Posterior cingulate gyrus (tissue), 11 donors: ENCODE results near the gene MPZL3.

Source experiments
- DNase-seq, 10 donors: peaks; one replicate each; pipeline versions ENCODE4 v3.0.0 to v3.0.0-alpha.2; 2020 to 2021; ENCODE audit warnings: mixed read lengths in 3 of 10
- intact Hi-C: fragments of 100-400 bp; cut with DNase I; formaldehyde crosslinking; loops from one replicate; pipeline ENCODE4 v1.15.1; 2023

MPZL3 gene, protein sequence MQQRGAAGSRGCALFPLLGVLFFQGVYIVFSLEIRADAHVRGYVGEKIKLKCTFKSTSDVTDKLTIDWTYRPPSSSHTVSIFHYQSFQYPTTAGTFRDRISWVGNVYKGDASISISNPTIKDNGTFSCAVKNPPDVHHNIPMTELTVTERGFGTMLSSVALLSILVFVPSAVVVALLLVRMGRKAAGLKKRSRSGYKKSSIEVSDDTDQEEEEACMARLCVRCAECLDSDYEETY

DNA sequence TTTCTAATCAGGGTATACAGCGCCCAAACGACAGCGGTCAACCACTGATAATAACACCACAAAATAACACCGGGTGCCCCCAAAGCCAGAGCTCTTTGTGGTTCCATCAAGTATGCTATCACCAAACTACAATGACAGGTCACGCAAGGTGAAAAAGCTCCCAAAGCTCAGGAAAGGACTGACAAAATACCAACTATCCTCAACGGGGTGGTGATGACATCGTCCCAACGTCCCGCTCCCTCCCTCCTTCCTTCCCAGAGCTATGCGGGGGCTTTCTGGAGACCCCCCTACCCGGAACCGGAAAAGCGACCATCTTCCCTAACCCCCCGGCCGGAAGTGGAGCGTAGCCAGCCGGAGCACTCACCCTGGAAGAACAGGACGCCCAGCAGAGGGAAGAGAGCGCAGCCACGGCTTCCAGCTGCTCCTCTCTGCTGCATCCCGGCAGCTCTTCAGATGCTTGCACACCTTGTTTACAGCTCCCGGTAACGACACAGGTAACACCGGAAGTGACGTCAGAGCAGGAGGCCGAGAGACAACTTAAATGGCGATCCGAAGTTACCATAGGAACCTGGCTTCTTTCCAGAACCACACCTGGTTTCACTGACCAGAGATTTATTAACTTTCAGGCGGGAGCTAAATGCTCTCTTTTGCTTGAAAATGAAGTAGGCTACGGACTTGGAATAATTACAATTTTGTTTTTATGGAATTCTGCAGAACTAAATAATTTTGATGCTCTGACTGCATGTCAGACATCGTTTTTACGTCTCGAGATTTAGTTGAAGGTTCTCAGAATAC, at the start of gene MPZL3:
Gene MPZL3 (minus strand): TSS at position 508 of the 795 bp plus-strand sequence. CDS start 71 bp downstream, at position 437.
- peak; percentile 23 to 91 (median 54) for DNase-seq
- intact Hi-C loops: no loop called here

DNA sequence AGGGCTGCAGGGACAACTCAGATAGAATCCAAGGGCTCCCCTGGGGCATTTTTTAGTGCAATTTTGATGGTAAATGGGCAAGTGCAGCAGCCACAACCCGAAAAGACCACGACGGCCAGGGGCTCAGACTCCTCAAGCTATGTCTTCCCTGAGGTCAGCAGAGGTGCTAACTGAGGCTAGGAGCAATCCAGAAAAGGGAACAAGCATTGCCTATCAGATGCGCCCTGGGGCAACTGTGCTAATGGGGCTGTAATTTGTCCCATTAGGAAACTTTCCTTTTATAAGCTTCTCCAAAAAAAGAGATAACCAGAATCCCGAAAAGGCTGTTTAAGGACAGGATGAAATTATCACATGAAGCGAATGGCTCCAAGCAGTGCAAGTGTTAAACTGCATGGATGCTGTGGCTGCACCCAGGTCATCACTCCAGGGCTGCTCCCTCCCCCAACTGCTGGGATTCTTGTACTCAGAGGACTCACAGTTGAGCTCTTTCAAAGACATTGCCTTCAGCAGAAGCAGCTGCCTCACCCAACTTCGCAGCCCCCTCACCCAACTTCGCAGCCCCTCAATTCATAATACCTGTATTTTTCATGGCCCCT, 49.5 kb upstream of the MPZL3 start:
- intact Hi-C loops: no loop called here

DNA sequence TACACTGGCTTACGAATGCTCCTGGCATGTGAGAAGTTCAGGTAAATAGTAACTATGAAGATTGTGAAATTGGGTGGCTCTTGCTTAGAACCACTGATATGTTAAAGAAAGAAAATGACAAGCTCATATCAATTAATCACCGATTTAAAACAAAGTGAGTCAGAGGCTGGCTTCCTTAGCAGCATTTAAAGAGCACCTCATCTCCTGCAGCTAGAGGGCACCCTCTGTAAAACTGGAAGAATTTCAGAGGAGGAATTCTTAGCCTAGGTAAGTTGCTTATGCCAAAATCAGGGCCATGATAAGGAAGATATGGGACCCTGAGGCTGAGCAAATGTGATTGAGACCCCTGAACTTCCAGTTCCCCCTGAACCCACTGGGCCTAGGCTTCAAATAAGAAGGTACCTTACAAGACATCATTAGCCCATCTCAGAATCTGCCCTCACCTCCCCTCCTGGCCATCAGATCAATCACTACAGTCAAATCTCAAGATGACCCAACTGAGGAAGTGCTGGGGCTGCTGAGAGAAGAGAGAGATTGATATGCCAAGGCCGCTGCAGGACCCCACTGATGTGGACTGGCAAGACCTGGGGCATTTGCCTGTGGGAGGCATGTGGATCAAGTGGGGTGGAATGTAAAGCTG, 43.8 kb upstream of the MPZL3 start:
- intact Hi-C loops: loop anchor here (10.0 kb wide), 1 partner anchor 49 kb away; the partner anchor contains the start of genes CD3D and CD3G

More for the DNA sequence above, 49.5 kb upstream of the MPZL3 start:
- DNase-seq: no peak

DNA sequence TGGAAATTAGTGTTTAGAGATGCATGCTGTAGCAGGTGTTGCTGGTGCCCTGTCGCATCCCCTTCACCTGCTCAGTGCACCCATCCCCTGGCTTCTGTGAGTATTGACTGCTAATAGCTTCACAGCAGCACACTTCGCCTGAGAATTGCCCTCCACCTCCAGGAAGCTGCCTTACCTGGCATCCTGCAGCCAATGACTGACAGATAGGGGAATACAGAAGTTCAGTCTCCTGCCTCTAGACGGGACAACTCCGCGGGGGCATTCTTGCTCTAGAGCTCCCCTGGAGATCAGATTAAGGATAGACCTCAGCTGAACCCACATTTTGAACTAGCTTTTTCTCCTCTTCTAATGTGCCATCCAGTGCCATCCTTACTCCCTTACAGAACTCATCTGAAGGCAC, 43.0 kb upstream of the MPZL3 start:
- intact Hi-C loops: loop anchor here (10.0 kb wide), 1 partner anchor 50 kb away; the partner anchor contains the start of genes CD3D and CD3G
- DNase-seq: no peak

More for the DNA sequence above, 43.8 kb upstream of the MPZL3 start:
- no peak for DNase-seq

DNA sequence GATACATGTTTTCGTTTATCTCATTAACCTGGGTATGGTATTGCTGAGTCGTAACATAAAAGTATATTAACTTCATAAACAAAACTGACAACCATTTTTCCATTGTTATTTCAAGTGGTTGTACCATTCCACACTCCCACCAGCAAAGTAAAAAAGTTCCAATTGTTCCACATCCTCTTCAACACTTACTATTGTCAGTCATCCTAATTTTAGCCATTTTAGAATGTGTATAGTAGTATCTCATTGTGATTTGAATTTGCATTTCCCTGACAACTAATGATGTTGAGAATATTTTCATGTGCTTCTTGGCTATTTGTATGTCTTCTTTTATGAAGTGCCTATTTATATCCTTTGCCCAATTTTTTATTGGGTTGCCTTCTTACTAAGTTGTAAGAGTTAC, 41.9 kb upstream of the MPZL3 start:
- intact Hi-C loops: loop anchor here (10.0 kb wide), 1 partner anchor 51 kb away; the partner anchor contains the start of genes CD3D and CD3G
- DNase-seq: no peak

DNA sequence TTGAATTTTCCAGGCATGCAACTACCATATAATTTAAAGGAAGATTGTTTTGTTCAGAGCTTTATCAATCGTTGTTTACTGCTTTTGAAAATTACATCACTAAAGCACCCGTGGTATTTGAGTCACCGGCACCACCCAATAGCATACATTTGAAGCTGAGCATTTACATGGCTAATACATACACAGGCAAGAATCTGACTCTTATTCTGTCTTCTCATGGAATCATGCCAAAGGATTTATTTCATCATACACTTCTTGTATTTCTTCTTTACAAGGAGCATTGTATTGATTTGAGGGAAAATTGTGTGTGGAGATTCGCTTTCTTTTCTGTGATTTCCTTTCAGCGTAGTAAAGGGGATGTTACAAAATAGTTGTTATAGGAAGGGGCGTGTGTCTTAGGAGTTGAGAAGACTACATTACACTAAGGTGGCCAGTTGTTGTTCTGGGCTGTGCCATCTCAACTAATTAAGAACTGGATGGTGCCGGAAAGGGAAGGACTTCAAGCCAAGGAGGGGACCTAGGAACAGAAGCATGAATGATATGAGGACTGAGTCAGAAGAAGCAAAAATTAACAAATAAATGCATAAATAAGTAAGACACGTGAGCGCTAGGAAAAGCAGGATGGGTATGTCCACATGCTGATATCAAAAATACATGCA, 39.4 kb upstream of the MPZL3 start:
- no peak for DNase-seq
- intact Hi-C loops: loop anchor here (1.0 to 10.0 kb wide), 2 partner anchors 53 to 93 kb away; partner anchors contain the start of genes CD3D and CD3G

DNA sequence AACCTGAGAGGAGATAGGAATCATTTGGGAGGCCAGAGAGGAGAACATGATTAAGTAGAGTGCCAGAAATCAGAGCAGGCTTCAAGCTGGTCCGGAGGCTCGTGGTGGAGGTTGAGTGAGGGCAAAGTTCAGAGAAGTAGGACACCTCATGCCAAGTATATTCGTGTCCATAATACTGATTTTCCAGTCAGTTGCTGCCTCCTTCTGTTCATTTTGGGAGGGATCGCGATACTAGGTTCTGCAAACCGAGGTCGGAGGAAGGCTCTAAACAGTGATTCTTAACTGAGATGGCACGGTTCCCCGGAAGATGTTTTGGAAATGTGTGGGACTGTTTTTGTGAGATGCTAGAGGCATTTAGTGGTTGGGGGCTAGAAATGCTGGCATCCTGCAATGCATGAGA, 38.8 kb upstream of the MPZL3 start:
- DNase-seq: peak in 1 of 10 donors; percentile 10
- intact Hi-C loops: loop anchor here (1.0 to 10.0 kb wide), 2 partner anchors 54 to 93 kb away; partner anchors contain the start of genes CD3D and CD3G

DNA sequence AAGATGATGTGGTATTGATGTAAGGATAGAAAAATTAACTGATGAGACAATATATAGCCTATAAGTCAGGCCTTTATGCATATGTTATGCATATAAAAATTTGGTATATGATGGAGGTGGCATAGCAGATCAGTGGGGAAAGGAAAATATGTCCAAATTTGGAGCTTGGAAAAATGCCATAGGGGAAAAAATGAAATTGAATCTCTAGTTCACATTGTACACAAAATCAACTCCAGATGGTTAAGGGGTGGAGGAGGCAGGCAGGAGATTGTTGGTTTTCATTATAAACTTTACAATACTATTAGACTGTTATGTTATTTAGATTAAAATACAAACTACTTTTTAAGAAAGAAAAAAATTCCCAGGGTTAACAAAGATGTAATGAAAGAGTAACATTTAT, 37.2 kb upstream of the MPZL3 start:
- no peak for DNase-seq
- intact Hi-C loops: no loop called here

DNA sequence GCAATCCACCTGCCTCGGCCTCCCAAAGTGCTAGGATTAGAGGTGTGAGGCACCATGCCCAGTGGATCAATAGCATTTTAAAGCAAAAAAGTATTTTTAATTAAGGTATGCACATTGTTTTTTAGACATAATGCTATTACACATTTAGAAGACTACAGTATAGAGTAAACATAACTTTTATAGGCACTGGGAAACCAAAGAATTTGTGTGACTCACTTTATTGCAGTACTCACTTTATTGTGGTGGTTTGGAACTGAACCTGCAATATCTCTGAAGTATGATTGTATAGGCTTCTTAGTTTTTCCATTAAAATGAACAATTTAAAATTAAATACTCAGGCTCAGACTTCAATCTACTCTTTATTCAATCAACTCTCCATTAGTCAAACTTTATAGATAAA, 34.8 kb upstream of the MPZL3 start:
- DNase-seq: no peak
- intact Hi-C loops: no loop called here

DNA sequence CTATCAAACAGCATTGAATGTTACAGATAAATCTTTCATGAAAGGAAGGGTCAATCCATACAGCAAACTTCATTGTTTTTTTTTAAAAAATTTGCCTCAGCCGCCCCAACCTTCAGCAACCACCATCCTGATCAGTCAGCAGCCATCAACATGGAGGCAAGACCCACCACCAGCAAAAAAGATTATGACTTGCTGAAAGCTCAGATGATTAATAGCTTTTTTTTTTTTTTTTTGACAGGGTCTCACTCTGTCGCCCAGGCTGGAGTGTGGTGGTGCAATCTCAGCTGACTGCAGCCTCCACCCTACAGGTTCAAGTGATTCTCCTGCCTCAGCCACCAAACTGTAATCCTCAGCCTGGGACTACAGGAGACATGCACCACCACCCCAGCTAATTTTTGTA, 34.4 kb upstream of the MPZL3 start:
- intact Hi-C loops: no loop called here
- no peak for DNase-seq

DNA sequence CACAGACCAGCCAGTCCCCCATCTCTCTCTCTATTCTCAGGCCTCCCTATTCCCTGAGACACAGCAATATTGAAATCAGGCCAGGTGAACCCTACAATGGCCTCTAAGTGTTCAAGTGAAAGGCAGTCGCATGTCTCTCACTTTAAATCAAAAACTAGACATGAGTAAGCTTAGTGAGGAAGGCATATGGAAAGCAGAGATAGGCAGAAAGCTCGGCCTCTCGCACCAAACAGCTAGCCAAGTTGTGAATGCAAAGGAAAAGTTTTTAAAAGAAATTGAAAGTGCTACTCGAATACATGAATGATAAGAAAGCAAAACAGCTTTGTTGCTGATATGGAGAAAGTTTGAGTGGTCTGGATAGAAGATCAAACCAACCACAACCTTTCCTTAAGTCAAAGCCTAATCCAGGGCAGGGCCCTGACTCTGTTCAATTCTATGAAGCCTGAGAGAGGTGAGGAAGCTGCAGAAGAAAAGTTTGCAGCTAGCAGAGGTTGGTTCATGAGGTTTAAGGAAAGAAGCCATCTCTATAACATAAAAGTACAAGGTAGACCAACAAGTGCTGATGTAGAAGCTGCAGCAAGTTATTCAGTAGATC, 31.7 kb upstream of the MPZL3 start:
- intact Hi-C loops: no loop called here
- no peak for DNase-seq

DNA sequence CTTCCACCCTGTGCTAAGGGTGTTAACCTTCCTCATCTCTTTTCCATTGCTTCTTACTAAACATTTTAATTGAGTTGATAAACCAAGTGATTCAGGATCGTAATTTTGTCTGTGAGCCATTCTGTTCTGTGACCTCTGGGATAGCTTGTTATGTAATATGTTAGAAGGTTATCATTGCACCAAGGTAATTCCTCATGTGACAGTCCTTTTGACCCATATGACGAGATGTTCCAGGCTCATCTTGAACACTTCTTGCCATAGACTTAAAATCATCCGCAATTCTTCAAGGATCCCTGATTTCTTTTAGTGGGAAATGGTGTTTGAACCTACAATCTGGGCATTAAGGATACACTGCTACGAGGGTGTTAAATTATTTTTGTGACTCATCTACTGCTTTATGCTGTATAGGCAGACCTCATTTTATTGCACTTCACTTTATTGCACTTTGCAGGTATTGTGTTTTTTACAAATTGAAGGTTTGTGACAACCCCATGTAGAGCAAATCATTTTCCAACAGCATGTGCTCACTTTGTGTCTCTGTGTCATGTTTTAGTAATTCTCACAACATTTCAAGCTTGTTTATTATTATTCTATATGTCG, 31.0 kb upstream of the MPZL3 start:
- intact Hi-C loops: no loop called here
- DNase-seq: no peak

DNA sequence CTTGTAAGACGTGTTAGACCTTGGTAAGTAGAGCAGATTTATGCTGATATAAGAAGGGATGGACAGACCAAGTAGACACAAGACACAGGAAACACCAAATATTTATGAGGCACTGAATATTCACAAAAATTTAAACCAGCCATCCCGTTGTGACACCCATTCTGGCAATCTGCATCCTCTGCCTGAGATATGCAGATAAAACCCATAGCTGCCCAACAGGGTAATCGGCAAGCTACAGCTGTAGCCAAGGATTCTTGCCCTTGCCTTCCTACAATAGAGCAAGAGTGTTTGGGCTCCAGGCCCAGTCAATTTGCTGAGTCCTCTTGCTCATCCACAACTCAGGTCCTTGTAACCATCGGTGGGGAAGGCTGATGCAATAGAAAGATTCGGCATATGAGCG, 30.4 kb upstream of the MPZL3 start:
- no peak for DNase-seq
- intact Hi-C loops: no loop called here

DNA sequence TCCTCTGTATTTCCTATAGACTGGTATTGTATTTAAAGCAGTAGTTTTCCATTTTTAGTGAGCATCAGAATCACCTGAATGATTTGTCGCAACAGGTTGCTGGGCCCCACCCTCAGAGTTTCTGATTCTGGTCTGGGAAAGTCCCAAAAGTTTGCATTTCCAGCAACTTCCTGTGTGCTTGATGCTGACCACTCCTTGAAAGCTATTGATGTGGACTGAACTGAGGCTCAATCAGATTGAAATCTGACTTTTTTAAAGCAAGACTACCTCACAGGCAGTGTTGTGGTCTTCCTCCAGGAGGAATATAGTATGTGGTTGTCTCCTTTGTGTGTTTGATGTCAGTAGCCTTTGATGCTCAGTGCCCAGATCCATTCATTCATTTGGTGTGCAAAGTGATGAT, 29.1 kb upstream of the MPZL3 start:
- DNase-seq: no peak
- intact Hi-C loops: no loop called here

DNA sequence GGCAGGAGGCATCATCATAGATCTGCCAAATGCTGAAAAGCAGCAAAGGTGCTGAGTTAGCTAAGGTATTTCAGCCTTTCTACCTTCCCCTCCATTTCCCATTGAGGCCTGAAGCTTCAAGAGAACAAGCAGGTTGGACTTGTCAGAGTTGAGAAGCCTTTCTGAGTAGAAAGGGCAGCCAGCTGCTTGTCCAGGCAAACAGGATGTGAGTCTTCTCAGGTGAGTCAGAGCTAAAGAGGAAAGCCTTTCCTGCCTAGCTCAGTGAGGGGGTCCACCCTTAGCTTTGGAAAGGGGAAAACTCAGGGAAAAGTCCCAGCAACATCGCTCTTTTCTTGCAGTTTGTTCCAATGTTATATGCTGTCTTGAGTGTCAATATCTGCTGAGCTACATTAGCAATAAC, 25.1 kb upstream of the MPZL3 start:
- no peak for DNase-seq
- intact Hi-C loops: no loop called here

DNA sequence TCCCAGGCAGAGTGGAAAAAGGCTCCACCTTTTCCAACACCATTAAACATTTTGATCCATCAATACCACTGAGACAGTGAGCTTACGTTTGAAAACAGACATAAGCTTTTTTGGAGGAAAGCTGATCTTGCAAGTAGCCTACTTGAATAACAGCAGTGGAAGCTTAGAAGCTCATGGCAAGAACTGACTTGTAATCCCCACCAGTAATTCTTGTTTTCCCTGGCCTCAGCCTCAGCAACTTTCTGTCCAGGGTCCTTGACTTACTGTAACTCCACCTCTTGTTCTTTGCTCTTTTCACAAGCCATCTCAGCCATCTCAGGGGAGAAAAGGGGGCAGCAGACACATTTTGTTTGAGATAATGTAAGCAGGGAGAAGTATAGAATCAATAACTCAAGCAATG, 24.3 kb upstream of the MPZL3 start:
- DNase-seq: no peak
- intact Hi-C loops: no loop called here

DNA sequence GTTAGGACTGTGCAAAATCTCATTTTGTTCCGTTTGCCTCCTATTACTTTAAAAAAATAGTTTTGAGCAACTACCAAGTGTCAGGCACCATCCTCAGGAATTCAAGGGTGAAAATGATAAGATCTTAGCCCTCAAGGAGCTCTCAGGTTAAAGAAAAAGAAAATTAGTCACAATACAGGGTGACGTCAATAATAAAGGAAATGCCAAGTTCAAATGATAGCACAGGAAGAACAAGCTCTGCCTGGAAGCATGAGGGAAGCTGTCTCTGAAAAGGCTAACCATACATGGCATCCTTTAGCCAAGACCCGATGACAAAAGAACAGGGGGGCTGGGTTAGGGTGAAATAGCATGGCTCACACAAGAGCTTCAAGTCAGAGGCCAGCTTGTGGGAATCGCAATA, 23.0 kb upstream of the MPZL3 start:
- DNase-seq: no peak
- intact Hi-C loops: no loop called here

DNA sequence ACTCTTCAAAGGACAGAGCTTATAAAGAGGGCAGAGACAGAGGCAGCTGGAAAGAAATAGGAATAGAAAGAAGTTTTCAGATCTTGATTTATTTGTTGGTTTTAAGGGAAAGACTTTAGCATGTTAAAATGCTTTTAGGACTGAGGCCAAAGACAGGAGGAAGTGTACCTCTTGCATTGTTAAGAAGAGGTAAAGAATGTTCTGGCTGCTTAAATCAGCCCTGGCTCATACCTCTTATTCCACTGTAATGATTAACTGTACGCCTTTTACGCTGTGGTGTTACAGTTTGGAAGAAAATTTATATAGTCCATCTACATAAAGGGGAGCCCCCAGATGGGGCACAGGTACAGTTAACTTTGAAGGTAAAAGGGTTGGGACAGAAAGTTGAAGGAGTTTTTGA, 22.0 kb upstream of the MPZL3 start:
- no peak for DNase-seq
- intact Hi-C loops: no loop called here

DNA sequence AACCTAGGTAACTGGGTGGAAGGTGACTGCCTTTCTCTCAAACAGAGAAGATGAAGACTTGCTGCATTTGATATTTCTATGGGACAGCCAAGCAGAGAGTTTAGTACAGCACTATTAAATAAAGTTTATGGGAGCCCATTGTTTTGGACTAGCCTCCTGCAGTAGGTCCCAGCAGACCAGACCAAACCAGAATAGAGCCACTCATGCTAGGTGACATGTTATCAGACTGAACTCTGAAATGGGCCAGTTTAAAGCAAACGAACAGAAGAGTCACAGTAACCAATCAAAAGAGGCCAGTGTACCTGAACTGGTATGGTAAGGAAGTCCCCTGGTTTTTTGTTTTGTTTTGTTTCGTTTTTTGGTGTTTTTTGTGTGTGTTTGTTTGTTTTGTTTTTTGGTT, 19.8 kb upstream of the MPZL3 start:
- DNase-seq: no peak

DNA sequence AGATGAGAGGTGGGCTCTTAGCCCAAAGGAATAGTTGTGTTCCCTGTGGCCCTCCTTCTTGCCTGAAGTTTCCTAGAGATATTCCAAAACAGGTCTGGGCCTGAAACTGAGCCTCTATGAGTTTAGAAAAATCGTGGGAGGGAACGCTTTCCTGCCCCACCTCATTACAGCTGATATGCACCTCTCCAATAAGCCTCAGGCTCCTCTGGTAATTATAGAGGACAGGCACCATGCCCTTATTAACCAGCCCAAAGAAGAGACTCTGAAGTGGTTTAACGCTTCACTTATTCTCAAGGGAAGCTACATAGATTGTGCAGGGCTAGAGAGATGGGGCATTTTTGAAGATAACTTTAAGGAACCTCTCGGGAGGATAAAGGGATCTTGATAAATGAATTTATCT, 15.3 kb upstream of the MPZL3 start:
- intact Hi-C loops: no loop called here
- DNase-seq: no peak

More for the DNA sequence above, 19.8 kb upstream of the MPZL3 start:
- intact Hi-C loops: no loop called here
